ENCODE measurements around the gene EPAS1. TPM values are rescaled to one million over a fixed set of nuclear protein-coding genes. Genes with fewer than 3 reads are reported as not detected.

EPAS1 gene
- polyA plus RNA-seq, 1 donor, result 43.4 TPM

DNA sequence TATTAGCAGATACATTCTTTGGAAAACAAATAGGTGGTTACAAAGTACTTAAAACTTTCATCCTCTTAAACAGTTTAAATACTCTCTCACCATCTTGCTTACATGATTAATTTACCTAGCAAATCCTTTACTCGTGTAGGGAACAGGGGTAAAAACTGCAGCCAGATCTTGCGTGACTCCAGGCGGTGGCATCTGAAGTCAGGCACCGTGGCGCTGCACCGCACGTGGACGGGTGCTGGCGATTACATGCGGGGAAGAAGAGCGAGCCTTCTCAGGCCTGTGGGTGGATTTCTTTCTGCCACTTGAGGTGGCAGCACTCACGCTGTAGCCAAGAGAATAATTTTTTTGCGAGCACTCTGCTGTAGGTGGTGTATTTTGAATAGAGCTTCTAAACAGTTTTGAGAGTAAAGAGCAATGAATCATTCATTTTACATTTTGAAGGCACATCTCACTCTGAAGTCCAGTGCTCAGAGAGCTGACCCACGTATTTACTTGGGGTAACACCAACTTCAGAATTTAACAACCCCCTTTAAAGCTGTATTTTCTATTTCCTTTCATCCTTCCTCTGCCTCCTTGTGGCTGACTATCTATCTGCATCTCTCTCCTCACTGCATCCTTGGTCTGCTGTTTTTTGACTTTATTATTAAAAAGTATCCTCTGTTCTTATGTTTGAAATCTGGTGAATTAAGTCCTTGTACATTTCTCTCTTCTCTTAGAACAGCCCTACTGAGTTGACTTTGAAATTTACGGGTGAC lies 68.9 kb downstream of the EPAS1 start:
- no peak for DNase-seq

DNA sequence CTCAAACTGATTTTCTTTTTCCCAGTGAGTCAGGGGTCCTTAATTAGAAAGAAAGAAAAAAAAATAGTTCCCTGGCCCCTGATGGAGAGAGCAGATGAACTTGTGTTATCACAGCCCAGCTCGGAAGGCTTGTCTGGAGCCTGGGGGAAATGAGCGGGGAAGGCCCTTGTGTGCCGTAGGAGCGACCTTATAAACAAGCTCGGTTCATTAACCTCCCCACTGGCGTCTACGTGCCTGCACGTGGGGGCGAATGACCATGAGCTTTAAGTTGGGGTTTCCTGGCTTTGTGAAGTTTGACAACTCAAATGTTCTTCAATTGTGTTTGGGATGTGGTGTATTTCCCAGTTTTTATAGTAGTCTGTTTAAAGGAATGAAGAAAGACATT lies 69.5 kb downstream of the EPAS1 start:
- DNase-seq, result no peak

DNA sequence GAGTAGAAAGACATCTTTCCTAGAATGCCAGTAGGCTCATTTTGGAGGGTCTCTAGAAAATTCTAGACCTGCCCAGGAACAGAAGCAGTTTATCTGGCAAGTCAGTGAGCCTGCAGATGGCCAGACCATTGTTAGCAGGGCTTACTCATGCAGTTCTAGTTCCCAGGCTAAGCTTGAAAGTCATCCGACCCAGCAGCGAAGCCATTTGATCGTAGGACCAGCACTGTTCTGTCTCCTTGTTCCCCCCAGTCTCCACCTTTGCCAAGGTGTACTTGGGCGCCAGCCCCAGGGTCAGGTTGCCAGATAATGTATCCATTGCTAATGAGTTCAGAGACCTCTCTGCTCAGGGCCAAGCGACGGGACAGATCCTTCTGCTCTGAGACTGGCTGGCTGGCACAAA lies 70.1 kb downstream of the EPAS1 start:
- DNase-seq, result no peak

DNA sequence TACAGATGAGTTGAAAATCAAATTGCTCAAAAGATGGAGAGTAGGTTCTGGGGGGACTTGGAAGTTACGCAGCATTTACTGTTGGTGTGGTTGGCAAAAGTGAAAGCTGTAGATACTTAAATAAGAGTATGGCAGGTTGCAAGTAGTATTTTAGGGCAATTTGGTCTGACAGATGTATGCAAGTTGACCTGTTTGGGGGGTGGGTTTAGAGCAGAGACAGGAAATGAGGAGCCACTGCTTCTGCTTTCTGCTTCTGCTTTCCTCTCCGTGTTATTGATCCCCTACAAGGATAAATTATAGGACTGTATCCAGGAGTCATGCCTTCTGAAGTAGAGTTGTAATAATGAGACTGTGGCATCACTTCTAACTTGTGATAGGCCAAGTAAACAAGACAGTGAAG lies 71.2 kb downstream of the EPAS1 start:
- no peak for DNase-seq

DNA sequence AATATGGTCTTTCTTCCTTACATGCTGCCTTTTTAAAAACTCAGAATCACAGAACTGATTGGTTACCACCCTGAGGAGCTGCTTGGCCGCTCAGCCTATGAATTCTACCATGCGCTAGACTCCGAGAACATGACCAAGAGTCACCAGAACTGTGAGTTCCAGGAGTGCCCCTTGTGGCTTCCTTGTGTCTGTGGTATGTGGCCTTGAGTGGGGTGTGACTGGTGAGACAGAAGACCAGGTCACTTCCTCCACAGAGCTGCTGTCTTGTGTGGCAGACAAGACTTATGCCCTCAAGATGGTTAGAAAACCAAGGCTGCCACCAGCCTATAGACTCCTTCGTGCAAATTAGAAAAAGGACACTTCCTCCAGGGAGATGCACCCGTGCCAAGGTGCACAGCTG lies 72.6 kb downstream of the EPAS1 start:
- no peak for DNase-seq

DNA sequence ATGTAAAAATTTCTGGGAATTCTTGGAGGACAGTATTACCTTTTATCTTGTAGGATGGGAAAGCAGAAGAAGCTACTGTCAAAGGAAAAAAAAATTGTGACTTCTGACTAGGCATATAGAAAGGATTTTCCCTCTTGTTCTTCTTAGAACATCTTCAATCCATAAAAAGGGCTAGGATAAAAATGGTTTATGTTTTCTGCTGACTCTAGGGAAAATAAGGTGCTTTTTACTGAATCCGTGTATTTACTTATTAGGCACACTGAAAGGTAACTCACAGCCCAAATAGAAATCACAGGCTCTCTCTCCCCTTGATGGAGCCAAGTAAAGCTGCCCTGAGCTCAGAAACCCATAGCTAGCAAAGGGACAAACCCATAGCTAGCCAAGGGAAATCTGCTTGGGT lies 74.6 kb downstream of the EPAS1 start:
- no peak for DNase-seq

DNA sequence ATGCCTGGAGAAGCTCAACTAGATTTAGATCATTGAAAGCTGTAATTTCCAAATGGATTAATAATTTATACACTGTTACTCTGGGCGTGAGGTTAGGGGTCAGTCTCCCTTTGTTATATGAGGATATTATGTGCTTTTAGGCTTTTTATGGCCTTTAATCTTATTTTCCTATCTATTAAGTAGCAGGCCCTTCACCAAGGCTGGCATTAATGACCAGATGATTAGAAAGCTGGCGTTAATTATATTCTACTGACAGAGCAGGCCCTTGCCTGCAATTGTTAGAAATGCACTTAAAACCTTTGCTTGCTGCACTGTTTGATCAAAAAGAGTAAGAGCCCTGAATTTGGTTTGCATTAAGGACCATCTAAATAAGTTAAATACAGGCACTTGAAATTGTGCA lies 75.3 kb downstream of the EPAS1 start:
- DNase-seq, result no peak

DNA sequence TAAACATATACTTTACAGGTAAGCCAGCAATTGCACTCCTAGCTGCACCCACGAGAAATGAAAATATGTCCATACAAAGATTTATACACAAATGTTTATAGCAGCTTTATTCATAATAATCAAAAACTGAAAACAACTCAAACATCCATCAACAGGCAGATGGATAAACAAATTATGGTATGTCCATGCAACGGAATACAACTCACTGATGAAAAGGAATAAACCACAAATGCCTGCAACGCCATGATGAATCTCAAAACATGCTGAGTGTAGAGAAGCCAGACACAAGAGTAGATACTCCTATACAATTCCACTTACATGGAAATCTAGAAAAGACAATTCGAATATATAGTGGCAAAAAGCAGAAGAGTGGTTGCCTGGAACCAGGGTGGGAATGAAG lies 76.0 kb downstream of the EPAS1 start:
- no peak for DNase-seq

DNA sequence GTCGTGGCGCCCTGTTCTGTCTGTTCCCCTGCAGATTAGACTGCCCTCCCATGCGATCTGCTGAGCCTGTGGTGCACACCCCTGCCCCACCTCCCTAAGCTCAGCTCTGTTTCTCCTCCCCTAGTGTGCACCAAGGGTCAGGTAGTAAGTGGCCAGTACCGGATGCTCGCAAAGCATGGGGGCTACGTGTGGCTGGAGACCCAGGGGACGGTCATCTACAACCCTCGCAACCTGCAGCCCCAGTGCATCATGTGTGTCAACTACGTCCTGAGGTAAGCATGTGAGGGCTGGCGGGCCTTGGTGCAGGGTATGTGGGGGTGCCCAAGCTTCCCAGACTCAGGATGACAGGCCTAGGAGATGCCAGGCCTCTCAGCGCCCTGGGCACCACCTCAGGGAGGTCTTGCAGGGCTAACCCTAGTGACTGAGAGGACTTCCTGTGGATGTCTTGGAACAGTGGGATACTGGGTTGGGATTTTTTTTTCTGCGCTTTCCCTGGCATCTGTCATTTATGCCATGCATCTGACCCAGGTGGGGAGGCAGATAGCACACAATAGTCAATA lies 78.4 kb downstream of the EPAS1 start:
- no peak for DNase-seq

DNA sequence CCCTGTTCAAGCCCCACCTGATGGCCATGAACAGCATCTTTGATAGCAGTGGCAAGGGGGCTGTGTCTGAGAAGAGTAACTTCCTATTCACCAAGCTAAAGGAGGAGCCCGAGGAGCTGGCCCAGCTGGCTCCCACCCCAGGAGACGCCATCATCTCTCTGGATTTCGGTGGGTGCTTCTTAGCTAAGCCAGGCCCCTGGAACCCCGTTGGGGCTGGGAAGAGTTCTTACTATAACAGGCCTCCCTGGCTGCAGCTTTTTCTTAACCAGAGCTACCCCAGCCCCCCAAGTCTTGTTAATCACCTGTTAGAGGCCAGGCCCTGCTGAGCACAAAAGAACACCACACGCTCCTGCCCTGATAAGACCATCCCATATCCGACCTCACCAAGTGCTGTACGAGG lies 79.4 kb downstream of the EPAS1 start:
- no peak for DNase-seq

DNA sequence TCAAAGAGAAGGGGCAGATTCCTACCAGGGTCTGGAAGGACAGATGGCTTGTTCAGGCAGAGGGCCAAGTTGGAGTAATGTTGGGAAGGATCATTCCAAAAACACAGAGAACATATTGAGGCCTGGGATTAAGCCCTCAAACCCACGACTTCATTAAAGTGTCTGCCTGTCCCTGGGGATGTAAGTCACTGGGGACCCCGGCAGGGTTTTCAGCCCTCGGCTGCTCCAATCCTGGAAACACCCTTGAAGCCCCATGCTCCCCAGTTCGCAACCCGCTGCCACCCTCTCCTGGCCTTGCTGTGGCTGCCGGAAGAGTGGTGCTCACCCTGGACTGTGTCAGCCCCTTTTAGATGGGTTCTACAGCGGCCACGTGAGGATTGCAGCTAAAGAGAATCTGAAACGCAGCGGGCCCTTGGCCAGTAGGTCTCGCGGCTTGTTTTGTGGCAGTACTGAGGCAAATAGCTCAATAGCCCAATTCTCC lies 79.9 kb downstream of the EPAS1 start:
- no peak for DNase-seq

DNA sequence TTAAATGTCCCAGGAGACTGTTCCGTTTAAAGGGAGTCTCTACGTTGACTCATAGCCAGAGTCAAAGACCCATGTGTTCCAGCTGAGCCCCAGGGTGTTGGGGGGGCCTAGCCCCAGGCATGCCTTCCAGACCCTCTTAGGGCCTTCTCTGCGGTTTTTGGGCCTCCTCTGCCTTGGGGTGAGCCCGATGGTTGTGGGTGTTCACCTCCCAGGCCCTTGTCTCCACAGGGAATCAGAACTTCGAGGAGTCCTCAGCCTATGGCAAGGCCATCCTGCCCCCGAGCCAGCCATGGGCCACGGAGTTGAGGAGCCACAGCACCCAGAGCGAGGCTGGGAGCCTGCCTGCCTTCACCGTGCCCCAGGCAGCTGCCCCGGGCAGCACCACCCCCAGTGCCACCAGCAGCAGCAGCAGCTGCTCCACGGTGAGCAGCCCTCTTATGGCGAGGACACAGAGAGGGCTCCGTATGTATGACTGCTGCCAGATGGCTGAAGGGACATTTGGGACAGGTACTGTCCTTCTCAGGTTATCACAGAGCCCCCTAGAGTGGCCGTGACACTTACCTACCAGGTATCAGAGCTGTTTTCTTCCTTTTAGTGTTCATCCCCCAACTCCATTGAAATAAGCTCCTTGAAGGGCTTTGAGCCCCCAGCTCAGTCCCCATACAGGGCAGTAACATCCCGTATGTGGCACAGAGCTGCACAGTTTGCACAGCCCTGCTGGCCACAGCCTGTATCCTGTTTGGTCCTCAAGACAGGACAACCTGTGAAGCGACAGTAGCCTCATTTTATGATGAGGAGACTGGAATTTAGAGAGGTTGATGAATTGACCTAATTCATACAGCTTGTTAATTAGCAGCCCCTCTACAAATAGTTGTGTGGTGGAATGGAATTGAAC lies 80.7 kb downstream of the EPAS1 start:
- DNase-seq, result no peak

DNA sequence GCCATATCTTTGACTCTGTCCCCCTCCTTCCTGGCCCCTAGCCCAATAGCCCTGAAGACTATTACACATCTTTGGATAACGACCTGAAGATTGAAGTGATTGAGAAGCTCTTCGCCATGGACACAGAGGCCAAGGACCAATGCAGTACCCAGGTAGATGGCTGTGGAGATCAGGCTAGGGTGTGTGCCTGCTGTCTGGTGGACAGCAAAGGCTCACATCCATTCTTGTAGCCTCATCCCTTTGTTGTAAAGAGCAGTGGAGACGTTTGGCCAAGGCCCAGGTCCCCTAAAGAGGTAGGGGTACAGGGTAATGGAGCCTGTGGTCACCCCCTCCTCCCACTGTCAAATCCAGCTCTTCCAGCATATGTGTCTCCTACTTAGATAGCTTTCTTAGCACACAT lies 81.4 kb downstream of the EPAS1 start:
- no peak for DNase-seq

DNA sequence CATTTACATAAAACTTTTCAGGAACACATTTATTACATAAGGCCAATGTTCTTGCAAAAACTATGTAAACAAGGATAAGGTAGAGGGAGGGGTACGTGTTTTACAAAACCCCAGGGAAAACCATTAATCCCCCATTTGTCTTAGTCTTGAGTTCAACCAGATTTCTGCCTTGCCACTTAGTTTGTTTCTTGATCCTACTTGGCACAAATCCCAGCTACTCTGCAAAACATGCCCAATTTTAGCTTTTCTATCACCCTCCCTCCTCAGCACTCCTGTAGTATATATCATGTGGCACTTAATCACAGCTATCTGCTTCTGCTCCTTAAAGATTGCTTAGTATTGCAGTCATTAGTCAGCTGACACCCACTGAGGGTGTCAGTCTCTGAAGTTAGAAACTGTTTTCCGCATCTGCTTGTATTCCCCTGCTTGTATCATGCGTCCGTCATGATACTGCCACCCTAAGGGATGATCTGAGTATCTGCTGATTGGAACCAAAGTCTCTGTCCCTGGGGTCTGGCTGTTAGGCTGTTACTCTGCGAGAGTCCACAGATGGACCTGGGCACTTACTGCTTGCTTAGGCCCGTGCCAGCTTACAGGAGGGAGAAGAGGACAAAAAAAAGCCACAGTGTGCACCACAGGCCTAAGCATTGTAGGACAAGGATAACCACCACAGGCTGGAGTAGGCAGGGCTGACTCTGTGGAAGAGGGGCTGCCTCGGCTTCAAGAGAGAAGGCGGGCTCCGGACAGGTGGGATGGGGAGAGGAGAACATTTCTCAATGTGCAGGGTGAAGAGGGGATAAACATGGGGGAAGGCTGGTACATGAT lies 82.2 kb downstream of the EPAS1 start:
- DNase-seq, result no peak

DNA sequence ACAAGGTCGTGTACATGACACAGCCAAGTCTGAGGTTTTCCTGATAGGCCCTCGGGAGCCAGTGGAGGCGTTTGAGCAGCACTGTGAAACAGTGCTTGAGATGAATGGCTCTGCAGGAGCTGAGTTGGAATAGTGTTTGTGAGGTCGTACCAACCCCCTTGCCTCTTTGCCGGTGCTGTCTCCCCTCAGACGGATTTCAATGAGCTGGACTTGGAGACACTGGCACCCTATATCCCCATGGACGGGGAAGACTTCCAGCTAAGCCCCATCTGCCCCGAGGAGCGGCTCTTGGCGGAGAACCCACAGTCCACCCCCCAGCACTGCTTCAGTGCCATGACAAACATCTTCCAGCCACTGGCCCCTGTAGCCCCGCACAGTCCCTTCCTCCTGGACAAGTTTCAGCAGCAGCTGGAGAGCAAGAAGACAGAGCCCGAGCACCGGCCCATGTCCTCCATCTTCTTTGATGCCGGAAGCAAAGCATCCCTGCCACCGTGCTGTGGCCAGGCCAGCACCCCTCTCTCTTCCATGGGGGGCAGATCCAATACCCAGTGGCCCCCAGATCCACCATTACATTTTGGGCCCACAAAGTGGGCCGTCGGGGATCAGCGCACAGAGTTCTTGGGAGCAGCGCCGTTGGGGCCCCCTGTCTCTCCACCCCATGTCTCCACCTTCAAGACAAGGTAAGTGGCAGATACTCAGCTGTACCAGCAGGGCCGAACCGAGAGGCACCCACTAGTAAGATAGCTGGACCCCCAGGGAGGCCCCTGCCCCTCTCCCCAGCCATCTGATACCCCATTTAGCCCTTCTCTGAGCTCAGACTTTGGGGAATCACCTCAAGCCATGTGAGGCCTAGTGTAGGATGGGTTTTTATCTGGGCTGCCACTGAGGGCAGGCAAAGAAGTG lies 83.1 kb downstream of the EPAS1 start:
- no peak for DNase-seq

DNA sequence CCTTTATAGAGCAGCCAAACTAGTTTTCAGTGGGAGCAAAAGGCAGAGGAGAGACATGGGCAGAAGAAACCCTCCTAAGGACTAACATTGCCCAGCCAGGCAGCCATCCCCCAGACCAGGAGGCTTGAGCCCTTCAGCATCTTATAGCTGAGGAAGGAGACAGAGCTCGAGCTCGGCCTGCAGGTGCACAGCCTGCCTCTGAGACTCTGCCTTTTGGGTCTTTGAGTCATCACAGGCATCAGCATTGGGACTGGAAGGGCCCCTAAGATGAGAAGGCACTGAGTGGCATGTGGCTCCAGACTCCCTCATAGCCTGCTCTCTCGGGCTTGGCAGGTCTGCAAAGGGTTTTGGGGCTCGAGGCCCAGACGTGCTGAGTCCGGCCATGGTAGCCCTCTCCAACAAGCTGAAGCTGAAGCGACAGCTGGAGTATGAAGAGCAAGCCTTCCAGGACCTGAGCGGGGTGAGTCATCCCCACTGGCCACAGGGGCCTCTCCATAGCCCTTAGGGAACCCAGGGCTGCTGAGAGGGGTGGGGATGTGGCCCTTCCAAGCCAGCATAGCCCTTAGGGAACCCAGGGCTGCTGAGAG lies 84.1 kb downstream of the EPAS1 start:
- DNase-seq, result no peak

DNA sequence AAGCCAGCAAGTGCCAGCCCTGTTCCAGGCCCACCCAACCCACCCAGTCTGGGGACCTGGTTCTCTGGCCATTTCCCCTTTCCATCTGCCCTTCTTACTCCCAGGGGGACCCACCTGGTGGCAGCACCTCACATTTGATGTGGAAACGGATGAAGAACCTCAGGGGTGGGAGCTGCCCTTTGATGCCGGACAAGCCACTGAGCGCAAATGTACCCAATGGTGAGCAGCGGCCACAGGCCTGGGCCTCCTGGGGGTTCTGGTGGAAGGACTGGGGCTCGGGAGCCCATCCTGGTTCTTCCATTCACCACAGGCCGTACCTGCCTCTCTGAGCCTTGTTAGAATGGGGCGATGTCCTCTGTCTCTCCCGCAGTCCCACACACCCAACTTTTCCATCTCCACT lies 84.7 kb downstream of the EPAS1 start:
- DNase-seq, result no peak

DNA sequence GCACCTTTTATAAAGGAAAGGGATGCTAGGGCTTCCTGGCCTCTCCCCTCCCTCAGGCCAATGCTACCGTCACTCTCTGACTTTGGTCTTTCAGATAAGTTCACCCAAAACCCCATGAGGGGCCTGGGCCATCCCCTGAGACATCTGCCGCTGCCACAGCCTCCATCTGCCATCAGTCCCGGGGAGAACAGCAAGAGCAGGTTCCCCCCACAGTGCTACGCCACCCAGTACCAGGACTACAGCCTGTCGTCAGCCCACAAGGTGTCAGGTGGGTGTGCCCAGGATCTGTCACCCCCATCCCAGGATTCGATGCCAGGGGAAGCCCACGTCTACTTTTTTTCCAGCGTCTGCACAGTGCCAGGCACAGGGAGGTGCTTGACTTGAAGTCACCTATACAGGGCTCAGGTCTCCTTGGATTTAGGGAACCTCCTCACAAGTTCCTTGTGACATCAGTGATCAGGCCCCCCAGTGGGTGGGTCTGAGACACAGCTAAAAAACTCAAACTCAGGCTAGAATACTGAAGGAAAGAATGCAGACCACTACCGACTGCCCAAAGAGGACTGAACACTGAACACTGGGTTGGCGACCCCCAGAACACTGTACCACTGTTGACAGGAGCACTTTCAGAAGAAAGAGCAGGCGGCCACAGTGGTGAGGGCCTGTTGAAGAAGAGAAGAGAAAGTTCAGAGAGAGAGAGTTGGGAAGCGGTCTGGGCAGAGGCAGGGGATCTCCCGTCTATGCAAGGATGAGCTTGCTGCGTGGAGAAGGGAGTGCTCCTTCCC lies 85.3 kb downstream of the EPAS1 start:
- DNase-seq, result no peak

DNA sequence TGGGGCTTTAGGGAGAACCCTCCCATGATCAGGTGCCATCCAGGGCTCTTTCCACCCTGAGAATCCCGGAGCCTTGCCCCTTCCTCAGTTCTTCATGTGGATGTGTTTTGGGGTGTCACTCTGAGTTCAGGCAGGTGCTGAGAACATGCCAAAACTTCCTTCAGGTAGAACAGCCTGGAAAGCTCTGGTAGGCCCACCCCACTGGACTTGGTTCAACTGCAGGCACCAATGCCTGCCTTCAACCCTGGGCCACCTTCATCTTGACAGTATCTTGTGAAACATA lies 85.8 kb downstream of the EPAS1 start:
- DNase-seq, result no peak

DNA sequence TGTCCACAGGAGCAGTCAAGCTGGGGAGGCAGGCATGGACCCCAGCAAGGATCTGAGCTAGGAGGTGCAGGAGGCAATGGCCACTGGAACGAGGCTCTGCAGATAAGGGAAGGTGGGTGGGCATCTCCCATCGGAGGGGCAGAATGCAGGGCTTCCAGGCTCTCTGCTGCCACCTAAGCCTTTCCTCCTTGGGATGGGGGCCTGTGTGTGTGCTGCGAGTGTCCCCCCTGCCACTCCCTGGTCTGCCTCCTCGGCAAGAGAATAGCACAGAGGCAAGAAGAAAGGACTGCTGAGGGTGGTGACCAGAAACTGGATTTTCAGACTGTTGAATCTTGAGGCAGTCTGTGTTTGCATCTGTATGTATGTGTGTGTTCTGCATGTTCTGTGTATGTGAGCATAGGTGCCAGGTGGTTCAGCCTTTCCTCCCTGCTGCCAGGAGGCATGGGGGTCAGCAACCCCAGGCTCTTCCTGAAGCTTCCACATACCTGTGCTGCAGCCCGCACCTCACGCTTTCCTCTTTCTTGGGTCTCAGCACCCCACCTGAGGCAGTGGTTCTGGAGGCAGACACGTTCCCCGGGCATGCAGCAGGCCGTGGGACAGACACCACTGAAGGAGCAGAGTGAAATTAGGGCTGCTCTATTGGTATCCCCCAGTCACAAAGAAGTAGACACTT lies 86.7 kb downstream of the EPAS1 start:
- DNase-seq, result no peak

All from hindlimb muscle (tissue), 1 donor.